Measurements from ENCODE around the gene CD163L1. TPM values are rescaled to one million over a fixed set of nuclear protein-coding genes. Genes with fewer than 3 reads are reported as not detected.
A peak's percentile ranks its signal among the peaks of the same experiment; 100 is the strongest.

Gene CD163L1
- total and polyA plus RNA-seq, 9 of the 15 experiments (the other 6 are each of a cell fraction or from before 2014, with no cell fraction given), result 0.54 to 9.2 (median 2.0) TPM

DNA sequence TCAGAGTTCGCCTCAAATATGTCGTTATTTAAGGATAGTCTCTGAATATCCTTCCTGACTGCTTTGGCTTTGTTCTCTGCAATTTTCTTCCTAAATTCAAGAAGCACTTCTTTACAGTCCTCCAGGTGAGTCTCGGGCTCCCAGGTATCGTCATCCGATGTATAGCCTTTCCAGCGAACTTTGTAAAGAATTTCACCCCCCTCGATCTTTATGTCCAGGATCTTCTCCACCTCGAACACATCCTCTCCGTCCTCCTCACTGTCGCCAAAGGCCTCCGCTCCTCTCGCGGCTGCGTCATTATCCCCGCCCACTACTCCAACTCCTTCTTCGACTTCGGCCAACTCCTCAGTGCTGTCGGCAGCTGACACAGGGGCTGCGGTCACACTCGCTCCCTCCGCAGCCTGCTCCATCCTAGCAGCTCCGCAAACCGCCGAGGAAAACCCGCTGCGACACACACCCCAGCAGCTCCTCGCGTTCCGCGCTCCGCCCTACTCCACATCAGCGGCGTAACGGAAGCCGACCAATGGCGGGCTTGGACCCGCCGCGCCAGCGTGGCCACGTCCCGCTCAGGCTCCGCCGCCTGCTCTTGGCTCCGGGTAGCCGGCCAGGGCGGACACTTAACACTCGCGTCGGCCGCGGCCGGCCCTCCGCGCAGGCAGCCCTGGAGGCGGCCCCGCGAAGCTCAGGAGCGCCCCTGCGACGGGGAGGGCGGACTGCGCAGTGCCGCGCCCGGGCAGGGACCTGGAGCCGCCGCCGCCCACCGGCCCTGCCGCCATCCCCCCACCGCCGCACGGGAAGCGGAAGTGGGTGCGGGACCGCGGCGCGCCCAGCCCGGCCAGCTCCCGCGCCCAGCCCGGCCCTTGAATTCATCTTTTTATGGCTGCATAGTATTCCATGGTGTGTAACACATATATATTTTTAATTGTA, 4.1 kb downstream of the CD163L1 start (continued):
- TF ChIP-seq, protein P1, sequence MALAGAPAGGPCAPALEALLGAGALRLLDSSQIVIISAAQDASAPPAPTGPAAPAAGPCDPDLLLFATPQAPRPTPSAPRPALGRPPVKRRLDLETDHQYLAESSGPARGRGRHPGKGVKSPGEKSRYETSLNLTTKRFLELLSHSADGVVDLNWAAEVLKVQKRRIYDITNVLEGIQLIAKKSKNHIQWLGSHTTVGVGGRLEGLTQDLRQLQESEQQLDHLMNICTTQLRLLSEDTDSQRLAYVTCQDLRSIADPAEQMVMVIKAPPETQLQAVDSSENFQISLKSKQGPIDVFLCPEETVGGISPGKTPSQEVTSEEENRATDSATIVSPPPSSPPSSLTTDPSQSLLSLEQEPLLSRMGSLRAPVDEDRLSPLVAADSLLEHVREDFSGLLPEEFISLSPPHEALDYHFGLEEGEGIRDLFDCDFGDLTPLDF (CRISPR knock-in tag; IDR thresholded peaks at IDR 0.05), result no peak
- TF ChIP-seq SRSF9 (IDR thresholded peaks at IDR 0.05; ENCODE audit: borderline replicate concordance, low read depth, low read length) (no peak), ESRRA (IDR thresholded peaks at IDR 0.05; ENCODE audit: borderline replicate concordance, low read depth) (peak; percentile 37; the same call in 1 of the 2 replicates), NBN (IDR thresholded peaks at IDR 0.05; ENCODE audit: low read depth) (no peak), ZNF354B (CRISPR knock-in tag; IDR thresholded peaks at IDR 0.05) (no peak), POLR2A (conservative IDR thresholded peaks at IDR 0.05) (peak; percentile 75), ZFX (CRISPR knock-in tag; IDR thresholded peaks at IDR 0.05) (peak; percentile 63), RREB1 (CRISPR knock-in tag; IDR thresholded peaks at IDR 0.05) (no peak), GATAD2B (IDR thresholded peaks at IDR 0.05; ENCODE audit: borderline replicate concordance) (peak; percentile 80), MTA3 (IDR thresholded peaks at IDR 0.05; ENCODE audit: borderline replicate concordance) (peak; percentile 82; the same call in 1 of the 2 replicates), AFF1 (IDR thresholded peaks at IDR 0.05; ENCODE audit: low read depth in 1 of 2, partially characterized antibody in 2 of 2) (no peak), FOXP1 (CRISPR knock-in tag; IDR thresholded peaks at IDR 0.05) (peak; percentile 76; the same call in 1 of the 2 replicates), ZNF324 (CRISPR knock-in tag; IDR thresholded peaks at IDR 0.05) (no peak)
- TF ChIP-seq, protein P2, sequence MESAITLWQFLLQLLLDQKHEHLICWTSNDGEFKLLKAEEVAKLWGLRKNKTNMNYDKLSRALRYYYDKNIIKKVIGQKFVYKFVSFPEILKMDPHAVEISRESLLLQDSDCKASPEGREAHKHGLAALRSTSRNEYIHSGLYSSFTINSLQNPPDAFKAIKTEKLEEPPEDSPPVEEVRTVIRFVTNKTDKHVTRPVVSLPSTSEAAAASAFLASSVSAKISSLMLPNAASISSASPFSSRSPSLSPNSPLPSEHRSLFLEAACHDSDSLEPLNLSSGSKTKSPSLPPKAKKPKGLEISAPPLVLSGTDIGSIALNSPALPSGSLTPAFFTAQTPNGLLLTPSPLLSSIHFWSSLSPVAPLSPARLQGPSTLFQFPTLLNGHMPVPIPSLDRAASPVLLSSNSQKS (CRISPR knock-in tag; IDR thresholded peaks at IDR 0.05), result no peak

Measured in K562 (cell line).